Gastrocnemius medialis (tissue), 4 donors: ENCODE measurements around the gene OCSTAMP.

Source experiments
- POLR2A ChIP-seq, 2 donors: fragments of 450-650 bp; IDR thresholded peaks; one replicate each; pipeline ENCODE4 v1.6.1; 2017; ENCODE audit warnings: antibody characterized with exemption in 2 of 2, mild to moderate bottlenecking in 2 of 2, moderate library complexity in 2 of 2
- TF ChIP-seq, protein P1 (sequence below), 5 experiments: fragments of 450-650 bp in 3 of 5; fragments of 200-600 bp in 2 of 5; sonication (generic) in 2 of 5; IDR thresholded peaks in 4 of 5; conservative IDR thresholded peaks in 1 of 5; 1 replicate in 4 of 5; 2 replicates in 1 of 5; pipeline ENCODE4 v1.5.1; 2016 to 2019; ENCODE audit warnings: antibody characterized with exemption in 5 of 5, mild to moderate bottlenecking in 3 of 5, moderate library complexity in 3 of 5

DNA sequence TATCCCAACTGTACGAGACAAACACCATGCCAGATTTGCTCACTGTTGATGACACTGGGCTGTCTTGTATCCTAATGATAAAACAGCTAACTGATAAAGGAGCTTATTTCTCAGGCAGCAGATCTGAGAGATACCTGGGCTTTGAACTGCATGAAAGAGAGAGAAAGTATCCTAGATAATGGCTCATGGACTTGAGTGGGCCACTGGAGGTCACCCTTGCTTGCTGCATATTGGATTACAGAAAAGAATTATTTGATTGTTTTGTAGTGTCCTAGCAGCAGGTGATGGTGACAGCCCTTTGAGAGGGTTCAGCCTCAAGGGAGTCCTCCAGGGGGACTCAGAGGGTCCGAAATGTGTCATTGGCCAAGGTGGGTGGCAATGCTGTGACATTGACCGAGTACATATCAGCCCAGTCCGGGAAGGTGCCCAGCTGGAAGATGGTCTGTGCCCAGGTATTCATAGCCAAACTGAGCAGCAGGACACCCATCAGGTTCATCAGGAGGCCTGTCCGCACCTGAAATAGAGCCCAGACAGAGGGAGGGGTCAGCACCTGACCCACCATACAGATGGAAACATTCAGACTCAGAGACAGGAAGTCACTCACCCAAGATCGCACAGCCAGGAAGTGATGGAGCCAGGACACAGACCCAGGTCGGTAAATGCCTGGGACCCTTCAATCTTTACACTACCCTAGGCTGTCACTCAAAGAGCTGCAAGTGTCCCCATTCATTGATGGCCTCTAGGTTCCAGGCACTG is 9.4 kb upstream of the OCSTAMP start:
- TF ChIP-seq POLR2A (IDR thresholded peaks at IDR 0.05): no peak
- TF ChIP-seq, protein P1, sequence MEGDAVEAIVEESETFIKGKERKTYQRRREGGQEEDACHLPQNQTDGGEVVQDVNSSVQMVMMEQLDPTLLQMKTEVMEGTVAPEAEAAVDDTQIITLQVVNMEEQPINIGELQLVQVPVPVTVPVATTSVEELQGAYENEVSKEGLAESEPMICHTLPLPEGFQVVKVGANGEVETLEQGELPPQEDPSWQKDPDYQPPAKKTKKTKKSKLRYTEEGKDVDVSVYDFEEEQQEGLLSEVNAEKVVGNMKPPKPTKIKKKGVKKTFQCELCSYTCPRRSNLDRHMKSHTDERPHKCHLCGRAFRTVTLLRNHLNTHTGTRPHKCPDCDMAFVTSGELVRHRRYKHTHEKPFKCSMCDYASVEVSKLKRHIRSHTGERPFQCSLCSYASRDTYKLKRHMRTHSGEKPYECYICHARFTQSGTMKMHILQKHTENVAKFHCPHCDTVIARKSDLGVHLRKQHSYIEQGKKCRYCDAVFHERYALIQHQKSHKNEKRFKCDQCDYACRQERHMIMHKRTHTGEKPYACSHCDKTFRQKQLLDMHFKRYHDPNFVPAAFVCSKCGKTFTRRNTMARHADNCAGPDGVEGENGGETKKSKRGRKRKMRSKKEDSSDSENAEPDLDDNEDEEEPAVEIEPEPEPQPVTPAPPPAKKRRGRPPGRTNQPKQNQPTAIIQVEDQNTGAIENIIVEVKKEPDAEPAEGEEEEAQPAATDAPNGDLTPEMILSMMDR (IDR thresholded peaks at IDR 0.05 in 4 of 5, conservative IDR thresholded peaks at IDR 0.05 in 1 of 5): no peak
